ENCODE results near the gene WDR77. TPM values are rescaled to one million over a fixed set of nuclear protein-coding genes. Genes with fewer than 3 reads are reported as not detected.

The WDR77 gene
- total RNA-seq, 1 experiment from 2014 or later = 42.5 TPM

DNA sequence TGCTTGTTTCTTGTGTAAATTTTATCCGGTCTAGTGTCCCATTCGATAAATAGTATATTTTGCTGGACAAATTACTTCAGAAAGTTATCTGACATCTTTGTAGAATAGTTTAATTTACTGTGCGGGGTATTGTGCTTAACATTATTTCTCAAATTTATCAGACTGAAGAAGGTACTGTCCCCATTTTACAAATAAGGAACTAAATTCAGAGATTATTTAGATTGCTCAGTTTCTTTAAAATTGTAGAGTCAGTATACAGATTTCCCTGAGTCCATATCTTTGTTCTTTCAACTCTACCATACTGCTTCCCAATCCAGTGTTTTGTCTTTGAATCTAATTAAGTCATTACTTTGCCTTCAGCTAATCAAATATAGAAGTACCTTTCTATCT is 6.6 kb upstream of the WDR77 start:
- peaks cover 42 to 47% of the 10 kb centered on the region in 2 experiments; a peak in 3 of 4 replicates for H3K36me3 ChIP-seq (ENCODE audit: control insufficient read depth in 1 of 2, insufficient read depth in 2 of 2, low read length in 2 of 2)
- H3K9ac ChIP-seq (ENCODE audit: low read length) = no peak overlapping the region
- no peak for DNase-seq (ENCODE audit: low read depth, low spot score)
- no peak overlapping the region for H2AFZ ChIP-seq (ENCODE audit: low read depth, low read length, poor library complexity, severe bottlenecking)
- ChIA-PET RAD21 (ENCODE audit: low non-redundant PET in 1 of 2, low total read pairs in 2 of 2, uncharacterized antibody in 2 of 2, unreplicated experiment in 2 of 2) (no interaction called here), POLR2A (no interaction called here), CTCF (no interaction called here)
- no peak overlapping the region for H3K4me2 ChIP-seq (ENCODE audit: low read length)
- peaks cover 79% of the 10 kb centered on the region for H3K79me2 ChIP-seq (ENCODE audit: insufficient read depth, low read length)
- no peak for ATAC-seq
- H3K9me2 ChIP-seq (ENCODE audit: insufficient read depth) = no peaks in the 10 kb centered on the region
- peaks cover 4 to 6% of the 10 kb centered on the region in 2 experiments; a peak in 1 of 4 replicates for H3K4me1 ChIP-seq (ENCODE audit: control insufficient read depth in 1 of 2, insufficient read depth in 2 of 2, low read length in 2 of 2)
- H3K27ac ChIP-seq (ENCODE audit: low read depth, low read length) = no peak overlapping the region
- H3K27me3 ChIP-seq (ENCODE audit: insufficient read depth, low read length) = no peaks in the 10 kb centered on the region
- intact Hi-C loops (cut with micrococcal nuclease) = no loop called here
- BruUV-seq (replicated peaks) = no TSS peak
- H3K4me3 ChIP-seq (replicated peaks in 1 of 2; ENCODE audit: low read depth in 1 of 2, low read length in 2 of 2) = no peak overlapping the region
- peaks cover 12% of the 10 kb centered on the region for H4K20me1 ChIP-seq (ENCODE audit: insufficient read depth)
- TF ChIP-seq, protein P1, sequence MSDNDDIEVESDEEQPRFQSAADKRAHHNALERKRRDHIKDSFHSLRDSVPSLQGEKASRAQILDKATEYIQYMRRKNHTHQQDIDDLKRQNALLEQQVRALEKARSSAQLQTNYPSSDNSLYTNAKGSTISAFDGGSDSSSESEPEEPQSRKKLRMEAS (IDR thresholded peaks at IDR 0.05) = no peak
- TF ChIP-seq SRF (IDR thresholded peaks at IDR 0.05; ENCODE audit: low read depth) = no peak
- TF ChIP-seq EZH2phosphoT487 (IDR thresholded peaks at IDR 0.05; ENCODE audit: borderline replicate concordance) = no peak
- TF ChIP-seq RAD21 (IDR thresholded peaks at IDR 0.05; ENCODE audit: low read depth) = no peak
- H3K9me3 ChIP-seq (ENCODE audit: control insufficient read depth in 1 of 2, insufficient read depth in 1 of 2, low read depth in 1 of 2, low read length in 2 of 2) = no peaks in the 10 kb centered on the region

DNA sequence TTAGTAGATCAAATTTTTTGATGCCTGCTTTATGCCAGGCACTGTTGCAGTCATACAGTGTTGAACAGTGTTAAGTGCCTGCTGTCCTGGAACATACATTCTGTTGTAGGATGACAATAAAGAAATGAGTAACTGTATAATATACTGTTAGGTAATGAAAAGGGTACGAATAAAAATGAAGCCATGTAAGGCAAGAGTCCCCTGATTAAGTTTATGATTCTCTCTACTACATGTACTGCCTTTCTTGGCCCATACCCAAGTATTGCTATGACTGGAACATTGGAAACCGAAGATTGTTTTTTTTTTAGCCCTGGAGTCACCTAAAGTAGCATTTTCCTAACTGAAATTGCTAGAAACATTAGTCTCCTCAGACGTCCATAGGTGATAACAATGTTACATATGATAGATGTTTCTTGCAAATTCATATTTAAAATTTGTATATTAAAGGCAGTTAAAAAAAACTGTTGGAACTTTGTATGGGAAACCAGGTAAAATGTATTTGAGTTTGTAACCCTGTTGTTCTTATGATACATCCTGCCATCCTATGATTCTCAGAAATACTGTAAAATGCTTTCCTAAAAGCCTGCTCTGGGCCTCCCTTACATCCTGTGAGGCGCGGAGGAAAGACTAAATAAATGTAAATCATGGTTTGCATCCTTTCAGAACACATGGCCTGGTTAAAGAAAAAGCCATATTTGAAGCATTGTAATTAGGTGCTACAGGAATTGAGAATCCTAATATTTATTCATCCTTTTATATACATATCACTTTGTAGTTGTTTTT is 6.0 kb upstream of the WDR77 start:
- POLR2A ChIA-PET = no interaction called here
- TF ChIP-seq, protein P2, sequence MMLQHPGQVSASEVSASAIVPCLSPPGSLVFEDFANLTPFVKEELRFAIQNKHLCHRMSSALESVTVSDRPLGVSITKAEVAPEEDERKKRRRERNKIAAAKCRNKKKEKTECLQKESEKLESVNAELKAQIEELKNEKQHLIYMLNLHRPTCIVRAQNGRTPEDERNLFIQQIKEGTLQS (IDR thresholded peaks at IDR 0.05) = no peak
- TF ChIP-seq, protein P3, sequence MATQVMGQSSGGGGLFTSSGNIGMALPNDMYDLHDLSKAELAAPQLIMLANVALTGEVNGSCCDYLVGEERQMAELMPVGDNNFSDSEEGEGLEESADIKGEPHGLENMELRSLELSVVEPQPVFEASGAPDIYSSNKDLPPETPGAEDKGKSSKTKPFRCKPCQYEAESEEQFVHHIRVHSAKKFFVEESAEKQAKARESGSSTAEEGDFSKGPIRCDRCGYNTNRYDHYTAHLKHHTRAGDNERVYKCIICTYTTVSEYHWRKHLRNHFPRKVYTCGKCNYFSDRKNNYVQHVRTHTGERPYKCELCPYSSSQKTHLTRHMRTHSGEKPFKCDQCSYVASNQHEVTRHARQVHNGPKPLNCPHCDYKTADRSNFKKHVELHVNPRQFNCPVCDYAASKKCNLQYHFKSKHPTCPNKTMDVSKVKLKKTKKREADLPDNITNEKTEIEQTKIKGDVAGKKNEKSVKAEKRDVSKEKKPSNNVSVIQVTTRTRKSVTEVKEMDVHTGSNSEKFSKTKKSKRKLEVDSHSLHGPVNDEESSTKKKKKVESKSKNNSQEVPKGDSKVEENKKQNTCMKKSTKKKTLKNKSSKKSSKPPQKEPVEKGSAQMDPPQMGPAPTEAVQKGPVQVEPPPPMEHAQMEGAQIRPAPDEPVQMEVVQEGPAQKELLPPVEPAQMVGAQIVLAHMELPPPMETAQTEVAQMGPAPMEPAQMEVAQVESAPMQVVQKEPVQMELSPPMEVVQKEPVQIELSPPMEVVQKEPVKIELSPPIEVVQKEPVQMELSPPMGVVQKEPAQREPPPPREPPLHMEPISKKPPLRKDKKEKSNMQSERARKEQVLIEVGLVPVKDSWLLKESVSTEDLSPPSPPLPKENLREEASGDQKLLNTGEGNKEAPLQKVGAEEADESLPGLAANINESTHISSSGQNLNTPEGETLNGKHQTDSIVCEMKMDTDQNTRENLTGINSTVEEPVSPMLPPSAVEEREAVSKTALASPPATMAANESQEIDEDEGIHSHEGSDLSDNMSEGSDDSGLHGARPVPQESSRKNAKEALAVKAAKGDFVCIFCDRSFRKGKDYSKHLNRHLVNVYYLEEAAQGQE (IDR thresholded peaks at IDR 0.05; ENCODE audit: low read depth) = no peak
- TF ChIP-seq TCF7L2 (IDR thresholded peaks at IDR 0.05; ENCODE audit: borderline replicate concordance, extremely low read depth, insufficient read depth, insufficient read length) (no peak), ZFX (IDR thresholded peaks at IDR 0.05) (no peak), ZNF274 (IDR thresholded peaks at IDR 0.05; ENCODE audit: low read depth, low read length) (no peak), SIN3A (IDR thresholded peaks at IDR 0.05; ENCODE audit: low read depth) (no peak), ELF1 (IDR thresholded peaks at IDR 0.05; ENCODE audit: borderline replicate concordance, low read depth) (no peak), EZH2phosphoT487 (IDR thresholded peaks at IDR 0.05; ENCODE audit: borderline replicate concordance) (no peak), YY1 (IDR thresholded peaks at IDR 0.05; ENCODE audit: extremely low read depth, insufficient replicate concordance, low read depth, low read length) (no peak)
- TF ChIP-seq, protein P1 (IDR thresholded peaks at IDR 0.05) = no peak

More for the DNA sequence above, 6.0 kb upstream of the WDR77 start:
- ChIA-PET CTCF (no interaction called here), RAD21 (ENCODE audit: low non-redundant PET in 1 of 2, low total read pairs in 2 of 2, uncharacterized antibody in 2 of 2, unreplicated experiment in 2 of 2) (no interaction called here)
- H3K27me3 ChIP-seq (ENCODE audit: insufficient read depth, low read length) = no peaks in the 10 kb centered on the region
- H4K20me1 ChIP-seq (ENCODE audit: insufficient read depth) = peaks cover 12% of the 10 kb centered on the region
- H3K27ac ChIP-seq (ENCODE audit: low read depth, low read length) = no peak overlapping the region
- H3K4me3 ChIP-seq (replicated peaks in 1 of 2; ENCODE audit: low read depth in 1 of 2, low read length in 2 of 2) = no peak overlapping the region
- no peak overlapping the region for H3K9ac ChIP-seq (ENCODE audit: low read length)
- intact Hi-C loops (cut with micrococcal nuclease) = no loop called here
- H3K36me3 ChIP-seq (ENCODE audit: control insufficient read depth in 1 of 2, insufficient read depth in 2 of 2, low read length in 2 of 2) = peaks cover 40 to 44% of the 10 kb centered on the region in 2 experiments; a peak in 3 of 4 replicates
- DNase-seq (ENCODE audit: low read depth, low spot score) (no peak), ATAC-seq (no peak)
- H3K4me1 ChIP-seq (ENCODE audit: control insufficient read depth in 1 of 2, insufficient read depth in 2 of 2, low read length in 2 of 2) = peaks cover 6 to 11% of the 10 kb centered on the region in 2 experiments; a peak in 2 of 4 replicates
- H3K9me3 ChIP-seq (ENCODE audit: control insufficient read depth in 1 of 2, insufficient read depth in 1 of 2, low read depth in 1 of 2, low read length in 2 of 2) = no peaks in the 10 kb centered on the region
- H3K4me2 ChIP-seq (ENCODE audit: low read length) = no peak overlapping the region
- BruUV-seq (replicated peaks) = no TSS peak
- no peak overlapping the region for H2AFZ ChIP-seq (ENCODE audit: low read depth, low read length, poor library complexity, severe bottlenecking)
- H3K79me2 ChIP-seq (ENCODE audit: insufficient read depth, low read length) = peaks cover 85% of the 10 kb centered on the region
- no peaks in the 10 kb centered on the region for H3K9me2 ChIP-seq (ENCODE audit: insufficient read depth)
